ENCODE measurements around the gene GRIP2. TPM values are rescaled to one million over a fixed set of nuclear protein-coding genes. Genes with fewer than 3 reads are reported as not detected.
A peak's percentile ranks its signal among the peaks of the same experiment; 100 is the strongest.

The GRIP2 gene
- total and polyA plus RNA-seq, 9 donors = 1.1 to 19.4 (median 5.4) TPM

GRCh38 chr3:14511623-14512280 is 28.4 kb downstream of the GRIP2 start:
- TF ChIP-seq POLR2A (IDR thresholded peaks at IDR 0.05) = no peak
- no peak for TF ChIP-seq EP300 (IDR thresholded peaks at IDR 0.05)
- TF ChIP-seq, protein P1, sequence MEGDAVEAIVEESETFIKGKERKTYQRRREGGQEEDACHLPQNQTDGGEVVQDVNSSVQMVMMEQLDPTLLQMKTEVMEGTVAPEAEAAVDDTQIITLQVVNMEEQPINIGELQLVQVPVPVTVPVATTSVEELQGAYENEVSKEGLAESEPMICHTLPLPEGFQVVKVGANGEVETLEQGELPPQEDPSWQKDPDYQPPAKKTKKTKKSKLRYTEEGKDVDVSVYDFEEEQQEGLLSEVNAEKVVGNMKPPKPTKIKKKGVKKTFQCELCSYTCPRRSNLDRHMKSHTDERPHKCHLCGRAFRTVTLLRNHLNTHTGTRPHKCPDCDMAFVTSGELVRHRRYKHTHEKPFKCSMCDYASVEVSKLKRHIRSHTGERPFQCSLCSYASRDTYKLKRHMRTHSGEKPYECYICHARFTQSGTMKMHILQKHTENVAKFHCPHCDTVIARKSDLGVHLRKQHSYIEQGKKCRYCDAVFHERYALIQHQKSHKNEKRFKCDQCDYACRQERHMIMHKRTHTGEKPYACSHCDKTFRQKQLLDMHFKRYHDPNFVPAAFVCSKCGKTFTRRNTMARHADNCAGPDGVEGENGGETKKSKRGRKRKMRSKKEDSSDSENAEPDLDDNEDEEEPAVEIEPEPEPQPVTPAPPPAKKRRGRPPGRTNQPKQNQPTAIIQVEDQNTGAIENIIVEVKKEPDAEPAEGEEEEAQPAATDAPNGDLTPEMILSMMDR (IDR thresholded peaks at IDR 0.05) = no peak
- H3K4me1 ChIP-seq (ENCODE audit: insufficient read depth) = no peaks in the 10 kb centered on the region
- intact Hi-C loops (cut with DNase I) = no loop called here
- no peaks in the 10 kb centered on the region for H3K27me3 ChIP-seq
- no peaks in the 10 kb centered on the region for H3K9me3 ChIP-seq
- 59 to 73% (median 66%) methylated on average over 12 of the region's 12 CpGs for WGBS, 3 donors
- no peak overlapping the region for H3K27ac ChIP-seq
- H3K36me3 ChIP-seq = no peaks in the 10 kb centered on the region
- peak in 4 of 5 donors; percentile 13 to 16 (median 16) for DNase-seq
- no peak overlapping the region for H3K4me3 ChIP-seq

GRCh38 chr3:14510838-14511622 is 29.1 kb downstream of the GRIP2 start:
- Histone ChIP-seq H3K27ac (no peak overlapping the region), H3K4me1 (ENCODE audit: insufficient read depth) (no peaks in the 10 kb centered on the region), H3K4me3 (no peak overlapping the region), H3K36me3 (no peaks in the 10 kb centered on the region), H3K9me3 (no peaks in the 10 kb centered on the region), H3K27me3 (no peaks in the 10 kb centered on the region)
- TF ChIP-seq, protein P1 (IDR thresholded peaks at IDR 0.05) = no peak
- no peak for TF ChIP-seq EP300 (IDR thresholded peaks at IDR 0.05)
- no peak for TF ChIP-seq POLR2A (IDR thresholded peaks at IDR 0.05)
- peak in 4 of 5 donors; percentile 15 to 29 (median 22) for DNase-seq
- WGBS, 3 donors = 83 to 89% (median 88%) methylated on average over 23 of the region's 23 CpGs
- intact Hi-C loops (cut with DNase I) = no loop called here

DNA sequence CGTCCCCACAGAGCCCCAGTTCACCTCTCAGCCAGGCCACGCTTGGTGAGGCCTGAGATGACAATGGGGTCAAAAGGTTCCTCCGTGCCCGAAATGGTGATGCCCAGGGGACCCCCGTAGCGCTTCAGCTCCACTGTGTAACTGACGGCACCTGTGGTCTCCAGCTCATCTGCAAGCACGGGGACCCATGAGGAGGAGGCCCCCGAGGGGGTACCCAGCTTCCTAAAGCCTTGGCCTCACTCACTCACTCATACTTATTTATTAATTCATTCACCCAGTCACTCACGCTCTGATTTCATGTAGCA is 30.4 kb downstream of the GRIP2 start:
- H3K4me3 ChIP-seq = no peak overlapping the region
- 88 to 91% (median 90%) methylated on average over 10 of the region's 10 CpGs for WGBS, 3 donors
- no peaks in the 10 kb centered on the region for H3K4me1 ChIP-seq (ENCODE audit: insufficient read depth)
- no peak overlapping the region for H3K27ac ChIP-seq
- intact Hi-C loops (cut with DNase I) = loop anchor here in 2 of 4 donors (2.0 to 10.0 kb wide), 3 partner anchors 39 to 411 kb away; no protein-coding TSS in a partner anchor
- H3K36me3 ChIP-seq = no peaks in the 10 kb centered on the region
- H3K9me3 ChIP-seq = no peaks in the 10 kb centered on the region
- TF ChIP-seq, protein P1 (IDR thresholded peaks at IDR 0.05) = no peak
- TF ChIP-seq EP300 (IDR thresholded peaks at IDR 0.05) (no peak), POLR2A (IDR thresholded peaks at IDR 0.05) (no peak)
- H3K27me3 ChIP-seq = no peaks in the 10 kb centered on the region
- peak in 2 of 5 donors; percentile 15 to 30 for DNase-seq

DNA sequence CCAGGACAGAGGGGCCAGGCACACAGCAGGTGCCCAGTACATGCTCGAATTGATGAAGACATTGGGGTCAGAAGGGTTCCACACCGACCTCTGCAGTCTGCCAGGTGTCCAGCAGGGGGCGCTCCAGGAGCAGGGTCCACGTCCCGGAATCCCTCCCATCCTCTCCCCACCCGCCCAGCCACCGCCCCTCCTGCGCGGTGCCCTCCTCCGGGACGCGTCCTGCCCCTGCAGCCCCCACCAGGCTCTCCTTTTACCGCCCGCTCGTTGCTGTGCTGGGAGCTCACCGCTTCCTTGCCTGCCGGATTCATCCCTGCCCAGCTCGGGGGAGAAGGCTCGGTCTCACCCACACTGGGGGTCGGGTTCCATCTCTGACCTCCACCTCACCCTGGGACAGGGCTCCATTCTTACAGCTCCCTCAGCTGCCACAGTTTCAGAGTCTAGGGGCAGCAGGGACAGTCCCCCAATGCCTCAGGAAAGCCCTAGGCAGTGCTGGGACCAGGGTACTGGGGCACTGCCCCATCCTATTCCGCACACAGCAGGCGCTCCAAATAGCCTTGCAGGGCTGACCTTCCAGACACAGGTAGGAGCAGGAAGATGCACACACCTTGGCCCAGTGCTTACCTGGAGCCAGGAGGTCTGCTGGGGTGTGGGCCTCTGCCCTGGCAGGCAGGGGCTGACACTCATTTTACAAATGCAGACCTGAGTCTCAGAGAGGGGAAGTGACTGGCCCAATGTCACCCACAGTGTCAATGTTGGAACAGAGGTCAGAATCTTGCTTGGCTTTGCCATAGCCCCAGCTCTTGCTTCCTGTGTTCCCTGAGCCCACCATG is 31.0 kb downstream of the GRIP2 start:
- 17 to 35% (median 18%) methylated on average over 13 to 22 of the region's 22 CpGs for WGBS, 3 donors
- Histone ChIP-seq H3K4me3 (no peak overlapping the region), H3K27ac (peak overlapping the region in 1 of 2 donors; percentile 47), H3K9me3 (no peaks in the 10 kb centered on the region), H3K4me1 (ENCODE audit: insufficient read depth) (no peaks in the 10 kb centered on the region), H3K36me3 (no peaks in the 10 kb centered on the region), H3K27me3 (no peaks in the 10 kb centered on the region)
- peak; percentile 74 to 87 (median 84) for DNase-seq
- intact Hi-C loops (cut with DNase I) = loop anchor here in 2 of 4 donors (2.0 to 10.0 kb wide), 3 partner anchors 40 to 412 kb away; no protein-coding TSS in a partner anchor
- TF ChIP-seq, protein P1 (IDR thresholded peaks at IDR 0.05) = peak; percentile 78 to 91 (median 83)
- TF ChIP-seq EP300 (IDR thresholded peaks at IDR 0.05) = no peak

All from ovary (tissue), 9 donors.